GM12875 (cell line): ENCODE data around the gene SH3RF1.

ENCODE experiments used
- H3K4me3 ChIP-seq: one replicate; pipeline ENCODE4 v1.5.1; 2011; ENCODE audit warnings: low read depth, low read length, control low read depth
- CTCF ChIP-seq: IDR thresholded peaks from 2 replicates; pipeline ENCODE4 v1.5.1; 2011; ENCODE audit warnings: low read depth, mild to moderate bottlenecking, control low read depth, inconsistent platforms, low read length, moderate library complexity, borderline replicate concordance; ENCODE audit not compliant: insufficient read depth

SH3RF1 gene

DNA sequence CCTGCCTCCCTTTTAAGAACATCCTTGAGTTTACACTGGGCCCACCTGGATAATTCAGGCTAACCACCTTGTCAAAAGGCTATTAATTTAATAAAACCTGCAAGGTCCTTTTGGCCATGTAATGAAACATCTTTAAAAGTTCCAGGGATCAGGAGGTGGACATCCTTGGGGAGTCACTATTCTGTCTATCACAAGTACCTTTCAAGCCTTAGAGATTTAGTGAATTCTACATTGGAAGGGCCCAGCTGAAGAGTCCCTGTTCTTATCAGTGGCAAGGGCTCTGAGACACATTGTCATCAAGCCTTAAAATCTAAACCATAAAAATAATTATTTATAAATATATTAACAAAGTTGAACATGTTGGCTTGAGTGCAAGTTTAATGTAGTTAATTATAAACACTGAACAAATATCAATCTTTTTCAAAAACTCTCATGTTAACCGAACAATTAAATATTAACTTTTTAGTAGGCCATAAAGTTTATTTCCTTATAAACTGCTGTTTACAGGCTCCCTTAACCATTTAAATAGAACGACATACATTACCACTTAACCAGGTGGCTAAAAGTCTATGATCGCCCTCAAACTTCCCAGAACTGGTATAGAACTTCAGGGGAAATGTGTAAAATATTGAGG lies 156.3 kb downstream of the SH3RF1 start:
- TF ChIP-seq CTCF = no peak
- H3K4me3 ChIP-seq = no peak overlapping the region

GRCh38 chr4:169110633-169111032 lies 160.1 kb downstream of the SH3RF1 start:
- no peak overlapping the region for H3K4me3 ChIP-seq
- TF ChIP-seq CTCF = no peak

DNA sequence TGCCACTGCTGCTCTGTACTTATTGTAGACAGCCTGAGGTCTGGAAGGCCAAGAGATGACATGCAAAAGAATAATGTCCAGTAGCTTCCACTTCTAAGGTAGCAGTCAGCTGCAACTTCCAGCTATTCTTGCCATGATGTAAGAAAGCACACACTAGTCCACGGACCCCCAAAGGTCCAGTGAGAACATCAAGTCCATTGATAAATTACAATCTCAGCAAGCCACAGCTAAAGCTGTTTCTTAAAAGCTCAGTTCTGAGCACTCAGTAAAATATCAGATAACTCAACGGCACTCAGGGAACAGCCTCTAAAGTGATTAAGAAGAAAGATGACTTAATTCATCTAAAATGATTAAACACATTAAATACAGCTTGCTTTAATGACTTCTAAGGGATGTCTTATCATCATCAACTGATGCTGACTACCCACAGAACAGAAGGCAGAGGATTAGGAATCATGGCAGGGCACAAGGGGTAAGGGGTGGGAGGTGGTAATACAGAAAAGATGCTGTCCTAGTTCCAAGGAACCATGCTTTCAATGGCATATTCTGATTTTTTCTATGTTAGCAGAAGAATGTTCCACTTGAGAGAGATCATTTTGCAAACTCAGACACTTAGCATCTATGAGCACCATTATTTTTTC lies 161.6 kb downstream of the SH3RF1 start:
- no peak overlapping the region for H3K4me3 ChIP-seq
- no peak for TF ChIP-seq CTCF

GRCh38 chr4:169108303-169108702 lies 162.5 kb downstream of the SH3RF1 start:
- no peak for TF ChIP-seq CTCF
- H3K4me3 ChIP-seq = no peak overlapping the region

GRCh38 chr4:169107528-169107927 lies 163.2 kb downstream of the SH3RF1 start:
- no peak for TF ChIP-seq CTCF
- no peak overlapping the region for H3K4me3 ChIP-seq

GRCh38 chr4:169106696-169107229 lies 164.0 kb downstream of the SH3RF1 start:
- no peak overlapping the region for H3K4me3 ChIP-seq
- TF ChIP-seq CTCF = no peak

GRCh38 chr4:169105620-169106019 lies 165.1 kb downstream of the SH3RF1 start:
- H3K4me3 ChIP-seq = no peak overlapping the region
- no peak for TF ChIP-seq CTCF
